HEK293T (cell line): ENCODE results near the gene ANKK1.

Experiments
- ARNT ChIP-seq: fragments of 450-650 bp; IDR thresholded peaks from 2 replicates; pipeline ENCODE4 v1.6.1; 2017; ENCODE audit warnings: mild to moderate bottlenecking
- ELF4 ChIP-seq: fragments of 450-650 bp; IDR thresholded peaks from 2 replicates; pipeline ENCODE4 v1.6.1; 2017; ENCODE audit warnings: antibody characterized with exemption
- FOXK2 ChIP-seq: fragments of 450-650 bp; IDR thresholded peaks from 2 replicates; pipeline ENCODE4 v1.6.1; 2016; ENCODE audit warnings: mild to moderate bottlenecking
- FOXM1 ChIP-seq: fragments of 450-650 bp; IDR thresholded peaks from 2 replicates; pipeline ENCODE4 v1.6.1; 2017; ENCODE audit warnings: mild to moderate bottlenecking, borderline replicate concordance
- LEF1 ChIP-seq: fragments of 450-650 bp; IDR thresholded peaks from 2 replicates; pipeline ENCODE4 v1.6.1; 2017; ENCODE audit warnings: mild to moderate bottlenecking, borderline replicate concordance
- NFRKB ChIP-seq: fragments of 450-650 bp; IDR thresholded peaks from 2 replicates; pipeline ENCODE4 v1.6.1; 2016; ENCODE audit warnings: mild to moderate bottlenecking, moderate library complexity
- PKNOX1 ChIP-seq: fragments of 450-650 bp; IDR thresholded peaks from 2 replicates; pipeline ENCODE4 v1.6.1; 2016
- SP1 ChIP-seq: fragments of 450-650 bp; IDR thresholded peaks from 2 replicates; pipeline ENCODE4 v1.6.1; 2017
- SUZ12 ChIP-seq: fragments of 450-650 bp; IDR thresholded peaks from 2 replicates; pipeline ENCODE4 v1.6.1; 2016; ENCODE audit warnings: mild to moderate bottlenecking
- TARDBP ChIP-seq: fragments of 450-650 bp; IDR thresholded peaks from 2 replicates; pipeline ENCODE4 v1.6.1; 2016
- ZNF384 ChIP-seq: fragments of 450-650 bp; IDR thresholded peaks from 2 replicates; pipeline ENCODE4 v1.6.1; 2016

- TF ChIP-seq PKNOX1 (no peak), SUZ12 (no peak), FOXM1 (no peak), ELF4 (no peak), FOXK2 (no peak), ZNF384 (no peak), SP1 (no peak), LEF1 (no peak), TARDBP (no peak), ARNT (no peak), NFRKB (no peak)
These were observed 23.5 kb upstream of the ANKK1 start for GRCh38 chr11:113363996-113364641.
